Measurements from ENCODE around the gene CLTCL1. TPM values are rescaled to one million over a fixed set of nuclear protein-coding genes. Genes with fewer than 3 reads are reported as not detected.
A peak's percentile ranks its signal among the peaks of the same experiment; 100 is the strongest.

CLTCL1 gene
- total RNA-seq, 4 donors from 2014 or later = 4.8 to 8.9 (median 6.0) TPM

GRCh38 chr22:19240813-19241592, 50.5 kb downstream of the CLTCL1 start:
- WGBS = 94% methylated on average over 14 of the region's 14 CpGs
- H3K27me3 ChIP-seq = no peaks in the 10 kb centered on the region
- TF ChIP-seq POLR2A (IDR thresholded peaks at IDR 0.05; ENCODE audit: low read depth) = no peak
- TF ChIP-seq, protein P1, sequence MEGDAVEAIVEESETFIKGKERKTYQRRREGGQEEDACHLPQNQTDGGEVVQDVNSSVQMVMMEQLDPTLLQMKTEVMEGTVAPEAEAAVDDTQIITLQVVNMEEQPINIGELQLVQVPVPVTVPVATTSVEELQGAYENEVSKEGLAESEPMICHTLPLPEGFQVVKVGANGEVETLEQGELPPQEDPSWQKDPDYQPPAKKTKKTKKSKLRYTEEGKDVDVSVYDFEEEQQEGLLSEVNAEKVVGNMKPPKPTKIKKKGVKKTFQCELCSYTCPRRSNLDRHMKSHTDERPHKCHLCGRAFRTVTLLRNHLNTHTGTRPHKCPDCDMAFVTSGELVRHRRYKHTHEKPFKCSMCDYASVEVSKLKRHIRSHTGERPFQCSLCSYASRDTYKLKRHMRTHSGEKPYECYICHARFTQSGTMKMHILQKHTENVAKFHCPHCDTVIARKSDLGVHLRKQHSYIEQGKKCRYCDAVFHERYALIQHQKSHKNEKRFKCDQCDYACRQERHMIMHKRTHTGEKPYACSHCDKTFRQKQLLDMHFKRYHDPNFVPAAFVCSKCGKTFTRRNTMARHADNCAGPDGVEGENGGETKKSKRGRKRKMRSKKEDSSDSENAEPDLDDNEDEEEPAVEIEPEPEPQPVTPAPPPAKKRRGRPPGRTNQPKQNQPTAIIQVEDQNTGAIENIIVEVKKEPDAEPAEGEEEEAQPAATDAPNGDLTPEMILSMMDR (IDR thresholded peaks at IDR 0.05) = no peak
- TF ChIP-seq EP300 (IDR thresholded peaks at IDR 0.05) = no peak
- no peak for TF ChIP-seq POLR2AphosphoS5 (IDR thresholded peaks at IDR 0.05)

DNA sequence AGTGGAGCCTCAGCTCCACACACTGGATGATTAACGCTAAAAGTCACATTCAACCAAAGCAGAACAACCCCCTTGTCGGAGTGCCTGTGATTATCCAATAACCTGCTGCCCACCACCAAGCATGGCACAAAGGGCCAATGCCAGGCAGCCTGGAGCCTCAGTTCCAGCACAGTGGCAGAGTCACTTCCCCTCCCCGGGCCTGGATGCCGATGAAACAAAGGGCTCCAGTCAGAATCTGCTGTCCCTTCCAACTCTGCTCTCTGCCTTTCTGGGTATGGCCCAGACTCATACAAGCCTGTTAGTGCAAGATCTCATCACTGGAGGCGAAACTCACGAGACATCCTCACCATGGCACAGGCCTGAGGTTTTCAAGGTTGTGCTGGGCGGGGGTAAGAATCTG, 52.1 kb downstream of the CLTCL1 start:
- WGBS = 86% methylated on average over 5 of the region's 7 CpGs
- H3K27ac ChIP-seq (replicated peaks in 1 of 4) = peak overlapping the region; percentile 33 to 59 (median 56)

More at GRCh38 chr22:19240813-19241592, 50.5 kb downstream of the CLTCL1 start:
- Histone ChIP-seq H3K4me1 (peaks cover 3 to 13% (median 7%) of the 10 kb centered on the region in 4 donors), H3K27ac (replicated peaks in 1 of 4) (no peak overlapping the region), H3K4me3 (no peak overlapping the region), H3K9me3 (no peaks in the 10 kb centered on the region), H3K36me3 (peaks cover 0 to 33% (median 11%) of the 10 kb centered on the region in 4 donors)
- intact Hi-C loops (cut with DNase I) = no loop called here
- DNase-seq (ENCODE audit: extremely low spot score) = no peak

GRCh38 chr22:19238900-19239299, 52.6 kb downstream of the CLTCL1 start:
- peaks cover 3 to 13% (median 7%) of the 10 kb centered on the region in 4 donors for H3K4me1 ChIP-seq
- no peak overlapping the region for H3K4me3 ChIP-seq
- no peaks in the 10 kb centered on the region for H3K9me3 ChIP-seq
- intact Hi-C loops (cut with DNase I) = no loop called here
- TF ChIP-seq POLR2A (IDR thresholded peaks at IDR 0.05; ENCODE audit: low read depth) (no peak), POLR2AphosphoS5 (IDR thresholded peaks at IDR 0.05) (peak in 1 of 2 donors; percentile 26)
- 62% methylated on average over 7 of the region's 7 CpGs for WGBS
- no peak for DNase-seq (ENCODE audit: extremely low spot score)
- H3K27me3 ChIP-seq = no peaks in the 10 kb centered on the region
- peak overlapping the region; percentile 33 to 69 (median 56) for H3K27ac ChIP-seq (replicated peaks in 1 of 4)
- peaks cover 0 to 50% (median 21%) of the 10 kb centered on the region in 4 donors for H3K36me3 ChIP-seq

More for the DNA sequence above, 52.1 kb downstream of the CLTCL1 start:
- TF ChIP-seq EP300 (IDR thresholded peaks at IDR 0.05) = no peak
- TF ChIP-seq, protein P1 (IDR thresholded peaks at IDR 0.05) = no peak
- TF ChIP-seq POLR2AphosphoS5 (IDR thresholded peaks at IDR 0.05) = no peak
- no peak for TF ChIP-seq POLR2A (IDR thresholded peaks at IDR 0.05; ENCODE audit: low read depth)
- Histone ChIP-seq H3K4me1 (peaks cover 3 to 13% (median 7%) of the 10 kb centered on the region in 4 donors), H3K9me3 (no peaks in the 10 kb centered on the region), H3K27me3 (no peaks in the 10 kb centered on the region), H3K4me3 (no peak overlapping the region), H3K36me3 (peaks cover 0 to 44% (median 16%) of the 10 kb centered on the region in 4 donors)
- DNase-seq (ENCODE audit: extremely low spot score) = no peak
- intact Hi-C loops (cut with DNase I) = no loop called here

DNA sequence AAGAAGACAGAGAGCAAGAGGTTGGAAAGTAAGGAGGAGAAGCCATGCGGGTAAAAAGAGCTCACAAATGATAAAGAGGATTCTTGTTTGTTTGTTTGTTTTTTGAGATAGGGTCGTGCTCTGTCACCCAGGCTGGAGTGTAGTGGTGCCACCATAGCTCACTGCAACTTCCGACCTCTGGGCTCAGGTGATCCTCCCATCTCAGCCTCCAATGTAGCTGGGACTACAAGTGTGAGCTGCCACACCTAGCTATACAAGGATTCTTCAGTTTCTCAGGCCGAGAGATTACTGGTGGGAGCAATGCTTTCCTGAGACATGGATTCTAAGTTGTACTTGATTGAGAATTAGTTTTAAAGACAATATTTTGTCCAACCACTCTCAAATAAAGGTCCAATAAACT, 55.6 kb downstream of the CLTCL1 start:
- H3K27ac ChIP-seq (replicated peaks in 1 of 4) = no peak overlapping the region
- H3K27me3 ChIP-seq = no peaks in the 10 kb centered on the region
- H3K36me3 ChIP-seq = peaks cover 3 to 63% (median 26%) of the 10 kb centered on the region in 4 donors
- WGBS = 77% methylated on average over 4 of the region's 4 CpGs
- intact Hi-C loops (cut with DNase I) = no loop called here
- DNase-seq (ENCODE audit: extremely low spot score) = no peak
- no peaks in the 10 kb centered on the region for H3K9me3 ChIP-seq
- TF ChIP-seq POLR2AphosphoS5 (IDR thresholded peaks at IDR 0.05) = no peak
- no peak for TF ChIP-seq EP300 (IDR thresholded peaks at IDR 0.05)
- TF ChIP-seq POLR2A (IDR thresholded peaks at IDR 0.05; ENCODE audit: low read depth) = no peak
- TF ChIP-seq, protein P1 (IDR thresholded peaks at IDR 0.05) = no peak
- peaks cover 3 to 13% (median 7%) of the 10 kb centered on the region in 4 donors for H3K4me1 ChIP-seq
- H3K4me3 ChIP-seq = no peak overlapping the region

DNA sequence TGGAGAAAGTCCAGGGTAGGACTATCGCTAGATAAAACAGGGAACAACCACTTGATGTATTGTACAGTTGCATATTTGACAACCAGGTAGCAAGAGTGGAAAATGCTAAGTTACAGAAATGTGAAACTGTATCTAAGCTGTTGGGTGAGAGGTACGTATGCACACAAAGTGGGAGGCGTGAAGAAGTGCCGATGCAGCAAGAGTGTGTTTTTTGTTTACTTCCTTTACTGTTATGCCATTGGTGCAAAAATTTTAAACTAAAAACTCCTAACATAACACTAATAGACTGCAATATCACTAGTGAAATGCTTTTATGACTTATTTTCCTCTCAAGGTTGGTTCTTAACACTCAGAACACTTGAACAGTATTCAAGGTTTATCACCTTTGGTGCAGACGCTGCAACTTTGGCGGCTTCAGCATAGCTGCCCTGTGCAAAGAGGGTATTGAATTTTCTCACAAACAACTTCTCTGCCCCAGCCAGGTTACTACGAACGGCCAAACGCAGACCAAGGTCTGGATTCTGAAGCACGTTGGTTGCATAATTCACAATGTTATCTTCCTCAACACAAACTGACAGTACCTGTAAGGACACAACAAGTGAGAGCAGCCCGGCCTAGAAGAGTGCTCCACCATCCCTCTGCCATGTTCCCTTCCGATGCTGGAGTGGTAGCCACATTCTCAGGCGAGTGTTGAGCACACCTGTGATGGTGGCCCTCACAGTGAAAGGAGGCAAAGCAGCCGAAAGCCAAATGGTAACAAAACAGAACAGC, 57.2 kb downstream of the CLTCL1 start:
- 92% methylated on average over 14 of the region's 14 CpGs for WGBS
- no peaks in the 10 kb centered on the region for H3K9me3 ChIP-seq
- no peak for DNase-seq (ENCODE audit: extremely low spot score)
- intact Hi-C loops (cut with DNase I) = no loop called here
- H3K4me1 ChIP-seq = peaks cover 3 to 10% (median 4%) of the 10 kb centered on the region in 4 donors
- no peak overlapping the region for H3K27ac ChIP-seq (replicated peaks in 1 of 4)
- H3K27me3 ChIP-seq = no peaks in the 10 kb centered on the region
- H3K4me3 ChIP-seq = no peak overlapping the region
- TF ChIP-seq POLR2A (IDR thresholded peaks at IDR 0.05; ENCODE audit: low read depth) = no peak
- H3K36me3 ChIP-seq = peaks cover 3 to 69% (median 26%) of the 10 kb centered on the region in 4 donors
